ENCODE results near the gene SSR3.
"Not testable (repeated sequence)": the region's sequence is repeated elsewhere in the genome, so short reads cannot be mapped to it uniquely, and the experiment has no call there.

SSR3 gene

DNA sequence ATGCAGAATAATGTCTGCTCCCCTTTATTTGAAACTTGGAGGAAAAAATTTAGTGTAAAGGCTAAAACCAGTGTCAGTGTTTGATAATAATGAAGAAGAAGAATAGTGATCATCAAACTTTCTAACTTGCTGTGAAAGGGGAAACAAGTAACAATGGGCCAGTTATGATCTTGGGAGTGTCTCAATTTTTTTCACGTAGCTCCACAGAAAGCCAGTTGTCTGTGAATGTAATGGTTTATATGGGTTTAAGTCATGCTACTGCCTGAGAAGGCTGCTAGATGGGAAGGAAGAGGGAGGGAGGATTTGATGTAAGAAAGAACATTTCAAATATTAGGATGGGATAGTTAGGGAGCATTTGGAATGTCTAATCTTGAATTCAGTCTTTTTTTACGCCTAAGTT, 21.1 kb upstream of the SSR3 start:
- Histone ChIP-seq H3K4me3 (ENCODE audit: low read length) (no peak overlapping the region), H3K36me3 (ENCODE audit: control insufficient read depth, insufficient read depth, low read length) (no peaks in the 10 kb centered on the region), H3K4me1 (ENCODE audit: control insufficient read depth, insufficient read depth, low read length) (no peaks in the 10 kb centered on the region; the same call in 1 of the 2 replicates), H3K9me3 (ENCODE audit: control insufficient read depth, insufficient read depth, low read length) (no peaks in the 10 kb centered on the region), H3K27ac (ENCODE audit: low read length) (no peak overlapping the region), H3K27me3 (ENCODE audit: control insufficient read depth, insufficient read depth, low read length) (no peaks in the 10 kb centered on the region)
- no CpG with 5 or more reads among the region's 2 CpGs for WGBS (ENCODE audit: insufficient coverage, insufficient read length)
- DNase-seq (ENCODE audit: low read depth, low spot score) = no peak

DNA sequence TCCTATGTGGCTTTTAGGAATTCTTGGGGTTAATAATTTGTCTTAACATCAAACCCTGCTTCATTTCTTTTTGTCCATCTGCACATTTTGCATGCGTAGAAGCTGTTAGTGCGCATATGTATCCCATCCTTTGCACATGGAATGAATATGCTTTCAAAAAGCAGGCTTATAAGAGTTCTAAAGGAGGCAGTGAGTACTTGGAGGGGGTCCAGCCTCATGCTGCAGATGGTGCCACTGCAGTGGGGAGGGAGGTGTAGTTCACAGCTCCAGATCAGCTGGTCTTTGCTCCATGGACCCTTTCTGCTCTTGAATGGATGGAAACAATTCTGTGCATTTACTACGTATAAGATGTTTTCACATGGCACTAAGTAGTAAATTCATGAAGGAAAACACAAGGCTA, 20.7 kb upstream of the SSR3 start:
- no peaks in the 10 kb centered on the region for H3K27me3 ChIP-seq (ENCODE audit: control insufficient read depth, insufficient read depth, low read length)
- no CpG with 5 or more reads among the region's 3 CpGs for WGBS (ENCODE audit: insufficient coverage, insufficient read length)
- H3K4me3 ChIP-seq (ENCODE audit: low read length) = no peak overlapping the region
- H3K4me1 ChIP-seq (ENCODE audit: control insufficient read depth, insufficient read depth, low read length) = no peaks in the 10 kb centered on the region; the same call in 1 of the 2 replicates
- DNase-seq (ENCODE audit: low read depth, low spot score) = no peak
- H3K27ac ChIP-seq (ENCODE audit: low read length) = no peak overlapping the region
- no peaks in the 10 kb centered on the region for H3K9me3 ChIP-seq (ENCODE audit: control insufficient read depth, insufficient read depth, low read length)
- no peaks in the 10 kb centered on the region for H3K36me3 ChIP-seq (ENCODE audit: control insufficient read depth, insufficient read depth, low read length)

DNA sequence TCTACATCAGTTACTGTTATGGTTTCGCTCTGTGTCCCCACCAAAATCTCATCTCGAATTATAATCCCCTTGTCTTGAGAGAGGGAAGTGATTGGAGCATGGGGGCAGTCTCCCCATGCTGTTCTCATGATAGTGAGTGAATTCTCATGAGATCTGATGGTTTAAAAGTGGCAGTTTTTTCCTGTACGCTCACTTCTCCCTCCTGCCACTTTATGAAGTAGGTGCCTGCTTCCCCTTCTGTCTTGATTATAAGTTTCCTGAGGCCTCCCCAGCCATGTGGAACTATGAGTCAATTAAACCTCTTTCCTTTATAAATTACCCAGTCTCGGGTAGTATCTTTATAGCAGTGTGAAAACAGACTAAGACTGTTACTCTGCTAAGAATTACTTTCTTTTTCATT, 15.0 kb upstream of the SSR3 start:
- H3K9me3 ChIP-seq (ENCODE audit: control insufficient read depth, insufficient read depth, low read length); H3K4me3 ChIP-seq (ENCODE audit: low read length); DNase-seq (ENCODE audit: low read depth, low spot score); H3K4me1 ChIP-seq (ENCODE audit: control insufficient read depth, insufficient read depth, low read length); H3K36me3 ChIP-seq (ENCODE audit: control insufficient read depth, insufficient read depth, low read length); H3K27me3 ChIP-seq (ENCODE audit: control insufficient read depth, insufficient read depth, low read length); H3K27ac ChIP-seq (ENCODE audit: low read length): not testable (repeated sequence)
- no CpG with 5 or more reads among the region's 4 CpGs for WGBS (ENCODE audit: insufficient coverage, insufficient read length)

DNA sequence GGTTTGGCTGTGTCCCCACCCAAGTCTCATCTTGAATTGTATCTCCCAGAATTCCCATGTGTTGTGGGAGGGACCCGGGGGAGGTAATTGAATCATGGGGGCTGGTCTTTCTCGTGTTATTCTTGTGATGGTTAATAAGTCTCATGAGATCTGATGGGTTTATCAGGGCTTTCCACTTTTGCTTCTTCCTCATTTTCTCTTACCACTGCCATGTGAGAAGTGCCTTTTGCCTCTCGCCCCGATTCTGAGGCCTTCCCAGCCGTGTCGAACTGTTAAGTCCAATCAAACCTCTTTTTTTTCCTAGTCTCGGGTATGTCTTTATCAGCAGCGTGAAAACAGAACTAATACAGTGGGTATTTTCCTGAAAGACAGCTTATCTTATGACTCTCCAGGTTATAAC, 14.1 kb upstream of the SSR3 start:
- H3K9me3 ChIP-seq (ENCODE audit: control insufficient read depth, insufficient read depth, low read length); H3K4me1 ChIP-seq (ENCODE audit: control insufficient read depth, insufficient read depth, low read length); H3K27ac ChIP-seq (ENCODE audit: low read length); H3K36me3 ChIP-seq (ENCODE audit: control insufficient read depth, insufficient read depth, low read length); DNase-seq (ENCODE audit: low read depth, low spot score); H3K27me3 ChIP-seq (ENCODE audit: control insufficient read depth, insufficient read depth, low read length); H3K4me3 ChIP-seq (ENCODE audit: low read length): not testable (repeated sequence)
- WGBS (ENCODE audit: insufficient coverage, insufficient read length) = no CpG with 5 or more reads among the region's 8 CpGs

DNA sequence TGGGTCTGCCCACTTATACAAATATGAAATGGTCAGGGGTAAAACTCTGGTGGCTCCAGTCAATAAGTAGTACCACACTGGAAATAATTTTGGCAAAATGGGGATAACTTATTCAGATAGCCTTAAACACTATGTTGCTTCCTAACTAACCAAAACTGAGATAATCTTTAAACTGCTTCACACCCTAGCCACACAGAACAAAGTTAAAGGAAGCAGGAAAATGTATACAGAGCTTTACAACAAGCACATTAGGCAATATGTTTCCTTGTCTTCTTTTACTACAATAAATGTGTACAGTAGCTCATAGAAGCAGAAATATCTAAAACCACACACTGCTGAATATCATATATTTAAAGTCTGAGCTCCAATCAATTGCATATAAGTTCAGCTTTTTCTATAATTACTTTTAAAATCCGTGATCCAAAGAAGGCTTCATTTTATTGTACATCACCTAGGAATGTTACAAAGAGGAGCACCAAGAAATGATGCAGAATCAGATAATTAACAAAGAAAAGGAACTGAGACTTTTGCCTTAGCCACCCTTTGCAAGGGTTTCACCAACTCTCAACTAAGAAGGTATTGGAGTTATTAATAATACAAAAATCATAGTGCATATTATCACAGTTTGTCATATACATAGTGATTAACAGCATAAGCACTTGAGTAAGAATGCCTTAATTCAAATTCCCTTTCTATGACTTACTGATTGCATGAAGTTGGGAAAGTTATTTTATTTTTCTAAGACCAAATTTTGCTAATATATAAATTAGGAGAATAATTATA, 9.2 kb upstream of the SSR3 start:
- no CpG with 5 or more reads among the region's 1 CpG for whole genome bisulfite sequencing (ENCODE audit: insufficient coverage, insufficient read length)
- Histone ChIP-seq H3K27me3 (ENCODE audit: control insufficient read depth, insufficient read depth, low read length) (no peaks in the 10 kb centered on the region; the same call in 1 of the 2 replicates), H3K4me1 (ENCODE audit: control insufficient read depth, insufficient read depth, low read length) (no peaks in the 10 kb centered on the region), H3K9me3 (ENCODE audit: control insufficient read depth, insufficient read depth, low read length) (no peaks in the 10 kb centered on the region), H3K36me3 (ENCODE audit: control insufficient read depth, insufficient read depth, low read length) (no peaks in the 10 kb centered on the region), H3K4me3 (ENCODE audit: low read length) (no peak overlapping the region), H3K27ac (ENCODE audit: low read length) (no peak overlapping the region)
- no peak for DNase-seq (ENCODE audit: low read depth, low spot score)

DNA sequence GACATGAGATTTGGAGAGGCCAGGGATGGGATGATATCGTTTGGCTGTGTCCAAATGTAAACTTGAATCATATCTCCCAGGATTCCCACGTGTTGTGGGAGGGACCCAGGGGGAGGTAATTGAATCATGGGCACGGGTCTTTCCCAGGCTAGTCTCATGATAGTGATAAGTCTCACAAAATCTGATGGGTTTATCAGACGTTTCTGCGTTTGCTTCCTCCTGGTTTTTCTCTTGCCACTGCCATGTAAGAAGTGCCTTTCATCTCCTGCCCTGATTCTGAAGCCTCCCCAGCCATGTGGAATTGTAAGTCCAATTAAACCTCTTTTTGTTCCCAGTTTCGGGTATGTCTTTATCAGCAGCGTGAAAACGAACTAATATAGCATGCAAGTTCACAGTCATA, 7.6 kb upstream of the SSR3 start:
- WGBS (ENCODE audit: insufficient coverage, insufficient read length) = no CpG with 5 or more reads among the region's 8 CpGs
- H3K4me3 ChIP-seq (ENCODE audit: low read length); H3K9me3 ChIP-seq (ENCODE audit: control insufficient read depth, insufficient read depth, low read length); H3K27me3 ChIP-seq (ENCODE audit: control insufficient read depth, insufficient read depth, low read length); H3K36me3 ChIP-seq (ENCODE audit: control insufficient read depth, insufficient read depth, low read length); H3K27ac ChIP-seq (ENCODE audit: low read length); H3K4me1 ChIP-seq (ENCODE audit: control insufficient read depth, insufficient read depth, low read length); DNase-seq (ENCODE audit: low read depth, low spot score): not testable (repeated sequence)

DNA sequence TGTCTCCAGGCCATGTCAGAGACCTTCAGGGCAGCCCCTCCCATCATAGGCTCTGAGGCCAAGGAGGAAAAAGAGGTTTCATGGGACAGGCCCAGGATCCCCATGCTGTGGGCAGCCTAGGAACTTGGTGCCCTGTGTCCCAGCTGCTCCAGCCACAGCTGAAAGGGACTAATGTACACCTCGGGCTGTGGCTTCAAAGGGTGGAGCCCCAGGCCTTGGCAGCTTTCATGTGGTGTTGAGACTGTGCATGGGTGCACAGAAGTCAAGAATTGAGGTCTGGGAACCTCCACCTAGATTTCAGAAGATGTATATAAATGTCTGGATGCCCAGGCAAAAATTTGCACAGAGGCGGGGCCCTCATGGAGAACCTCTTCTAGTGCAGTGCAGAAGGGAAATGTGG, 6.6 kb upstream of the SSR3 start:
- no peak for DNase-seq (ENCODE audit: low read depth, low spot score)
- H3K27ac ChIP-seq (ENCODE audit: low read length) = no peak overlapping the region
- H3K9me3 ChIP-seq (ENCODE audit: control insufficient read depth, insufficient read depth, low read length) = no peaks in the 10 kb centered on the region
- no CpG with 5 or more reads among the region's 2 CpGs for WGBS (ENCODE audit: insufficient coverage, insufficient read length)
- H3K4me3 ChIP-seq (ENCODE audit: low read length) = no peak overlapping the region
- no peaks in the 10 kb centered on the region for H3K36me3 ChIP-seq (ENCODE audit: control insufficient read depth, insufficient read depth, low read length)
- H3K27me3 ChIP-seq (ENCODE audit: control insufficient read depth, insufficient read depth, low read length) = no peaks in the 10 kb centered on the region
- H3K4me1 ChIP-seq (ENCODE audit: control insufficient read depth, insufficient read depth, low read length) = no peaks in the 10 kb centered on the region

DNA sequence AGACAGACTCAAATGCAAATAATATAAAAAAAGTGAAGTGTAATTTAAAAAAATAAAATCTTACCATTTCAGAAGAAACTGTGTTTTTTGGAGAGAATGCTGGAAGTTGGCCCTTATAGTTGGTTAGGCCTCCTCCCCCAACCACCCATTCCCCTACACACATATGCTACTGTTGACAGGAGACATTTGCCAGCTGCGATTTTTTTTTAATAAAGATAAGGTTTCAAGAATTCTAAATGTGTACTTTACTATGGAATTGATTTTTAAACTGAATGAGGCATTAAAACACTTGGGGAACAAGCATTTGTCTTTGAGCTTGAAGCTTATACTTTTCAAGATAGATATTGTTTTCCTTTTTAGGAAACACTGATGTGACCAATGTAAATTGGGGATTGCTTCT, 4.4 kb upstream of the SSR3 start:
- H3K27me3 ChIP-seq (ENCODE audit: control insufficient read depth, insufficient read depth, low read length) = no peaks in the 10 kb centered on the region
- H3K4me3 ChIP-seq (ENCODE audit: low read length) = no peak overlapping the region
- DNase-seq (ENCODE audit: low read depth, low spot score) = no peak
- H3K36me3 ChIP-seq (ENCODE audit: control insufficient read depth, insufficient read depth, low read length) = no peaks in the 10 kb centered on the region
- no peaks in the 10 kb centered on the region for H3K4me1 ChIP-seq (ENCODE audit: control insufficient read depth, insufficient read depth, low read length)
- no peaks in the 10 kb centered on the region for H3K9me3 ChIP-seq (ENCODE audit: control insufficient read depth, insufficient read depth, low read length)
- no peak overlapping the region for H3K27ac ChIP-seq (ENCODE audit: low read length)
- no CpG with 5 or more reads among the region's 1 CpG for WGBS (ENCODE audit: insufficient coverage, insufficient read length)

DNA sequence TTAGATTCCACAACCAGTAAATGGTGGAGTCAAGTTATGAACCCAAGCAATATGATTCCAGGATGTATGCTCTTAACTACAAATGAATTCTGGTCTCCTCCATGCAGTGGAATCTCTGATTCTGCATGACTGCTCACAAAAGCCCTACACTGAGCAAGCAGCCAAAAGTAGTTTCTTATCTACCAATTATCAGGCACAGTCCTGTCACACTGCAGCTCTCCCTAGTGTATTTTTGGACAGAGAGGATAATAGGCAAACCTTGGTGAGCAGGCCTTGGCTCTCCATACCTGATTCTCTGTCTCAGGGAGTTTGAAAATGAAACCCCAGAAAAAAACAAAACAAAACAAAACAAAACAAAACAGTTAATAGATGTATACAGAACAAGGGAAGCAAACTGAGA, 3.5 kb upstream of the SSR3 start:
- Histone ChIP-seq H3K27ac (ENCODE audit: low read length) (no peak overlapping the region), H3K36me3 (ENCODE audit: control insufficient read depth, insufficient read depth, low read length) (no peaks in the 10 kb centered on the region), H3K4me3 (ENCODE audit: low read length) (no peak overlapping the region), H3K27me3 (ENCODE audit: control insufficient read depth, insufficient read depth, low read length) (no peaks in the 10 kb centered on the region), H3K9me3 (ENCODE audit: control insufficient read depth, insufficient read depth, low read length) (no peaks in the 10 kb centered on the region), H3K4me1 (ENCODE audit: control insufficient read depth, insufficient read depth, low read length) (no peaks in the 10 kb centered on the region)
- no peak for DNase-seq (ENCODE audit: low read depth, low spot score)

DNA sequence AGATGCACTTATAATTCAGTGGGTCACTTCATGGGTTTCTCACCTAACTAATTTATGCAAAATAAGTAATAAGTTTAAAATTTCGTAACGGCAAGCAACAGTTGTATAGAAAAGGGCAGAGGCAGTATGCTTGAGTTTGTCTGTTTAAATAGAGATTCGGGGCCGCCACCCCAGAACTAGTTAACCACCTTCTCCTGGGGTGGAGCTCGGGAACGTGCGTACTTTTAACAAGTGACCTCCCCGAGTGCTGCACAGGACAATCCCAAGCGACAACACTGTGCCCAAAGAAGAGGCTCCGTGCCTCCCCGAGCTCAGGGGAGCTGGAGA, 439 bp downstream of the SSR3 start:
- Histone ChIP-seq H3K27ac (ENCODE audit: low read length) (no peak overlapping the region), H3K4me3 (ENCODE audit: low read length) (peak overlapping the region; percentile 85), H3K4me1 (ENCODE audit: control insufficient read depth, insufficient read depth, low read length) (no peaks in the 10 kb centered on the region; the same call in 1 of the 2 replicates), H3K36me3 (ENCODE audit: control insufficient read depth, insufficient read depth, low read length) (peaks cover 3% of the 10 kb centered on the region; the same call in 1 of the 2 replicates), H3K9me3 (ENCODE audit: control insufficient read depth, insufficient read depth, low read length) (no peaks in the 10 kb centered on the region), H3K27me3 (ENCODE audit: control insufficient read depth, insufficient read depth, low read length) (no peaks in the 10 kb centered on the region)
- no peak for DNase-seq (ENCODE audit: low read depth, low spot score)
- WGBS (ENCODE audit: insufficient coverage, insufficient read length) = no CpG with 5 or more reads among the region's 11 CpGs

DNA sequence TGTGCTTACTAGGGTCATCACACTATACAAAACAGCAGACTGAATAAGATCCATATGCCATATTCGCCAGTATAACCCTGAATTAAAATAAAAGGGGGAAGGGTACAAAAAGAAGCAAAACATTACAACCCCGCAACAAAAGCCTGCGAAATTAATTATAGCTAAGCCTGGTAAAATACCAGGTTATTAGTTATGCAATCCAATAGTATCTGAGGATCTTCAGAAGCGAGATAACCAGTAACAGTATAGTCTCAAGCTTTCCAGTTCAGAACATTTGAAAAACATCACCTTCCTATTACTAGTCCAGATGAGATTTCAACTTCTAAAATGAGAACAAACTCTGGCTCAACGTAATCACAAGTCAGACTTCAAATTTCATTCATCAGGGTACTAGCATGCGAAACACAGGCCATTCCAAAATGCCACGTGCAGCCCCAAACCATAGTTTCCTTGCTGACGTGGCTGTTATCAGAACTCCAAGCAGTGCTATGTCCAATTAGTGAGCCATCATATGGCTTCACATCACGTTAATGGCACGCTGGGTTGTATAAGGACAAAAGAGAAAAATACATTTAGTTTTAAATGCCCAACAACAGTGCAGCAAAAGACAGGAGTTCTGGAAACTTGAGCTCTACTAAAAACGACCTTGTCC, 1.1 kb downstream of the SSR3 start:
- Histone ChIP-seq H3K27me3 (ENCODE audit: control insufficient read depth, insufficient read depth, low read length) (no peaks in the 10 kb centered on the region), H3K9me3 (ENCODE audit: control insufficient read depth, insufficient read depth, low read length) (no peaks in the 10 kb centered on the region), H3K27ac (ENCODE audit: low read length) (no peak overlapping the region), H3K4me1 (ENCODE audit: control insufficient read depth, insufficient read depth, low read length) (no peaks in the 10 kb centered on the region; the same call in 1 of the 2 replicates), H3K4me3 (ENCODE audit: low read length) (peak overlapping the region; percentile 85; the same call in 1 of the 2 replicates), H3K36me3 (ENCODE audit: control insufficient read depth, insufficient read depth, low read length) (peaks cover 3% of the 10 kb centered on the region; the same call in 1 of the 2 replicates)
- no peak for DNase-seq (ENCODE audit: low read depth, low spot score)
- no CpG with 5 or more reads among the region's 11 CpGs for WGBS (ENCODE audit: insufficient coverage, insufficient read length)

Data from iPS DF 6.9 (cell line).